Right lobe of liver (tissue), 4 donors: ENCODE data around the gene CNTN2.

ENCODE experiments used
- CTCF ChIP-seq, 4 donors: fragments of 200-600 bp in 3 of 4; fragments of 450-650 bp in 1 of 4; IDR thresholded peaks; one replicate each; pipeline versions ENCODE4 v1.5.1 to v1.8.0; 2016 to 2022; ENCODE audit warnings: antibody characterized with exemption in 4 of 4, mild to moderate bottlenecking in 2 of 4
- POLR2A ChIP-seq: fragments of 450-650 bp; IDR thresholded peaks from one replicate; pipeline ENCODE4 v1.6.1; 2017; ENCODE audit warnings: antibody characterized with exemption, mild to moderate bottlenecking
- donor health status: DM: no; HTN: no; CAD: no.
- donor health status: DM: no; HTN: no; CAD: no.
- donor health status: DM: no; HTN: yes; CAD: no.

- TF ChIP-seq POLR2A (no peak), CTCF (IDR thresholded peaks at IDR 0.05) (no peak)
Observed at GRCh38 chr1:205074513-205074912, 31.5 kb downstream of the CNTN2 start.
